ENCODE data around the gene BMPR1B. TPM values are rescaled to one million over a fixed set of nuclear protein-coding genes. Genes with fewer than 3 reads are reported as not detected.
"Not testable (repeated sequence)": the region's sequence is repeated elsewhere in the genome, so short reads cannot be mapped to it uniquely, and the experiment has no call there.

Gene BMPR1B
- total and polyA plus RNA-seq, 7 donors, result 0.07 to 2.2 (median 1.8) TPM; not detected in 2

- no peak for TF ChIP-seq POLR2A (IDR thresholded peaks at IDR 0.05)
- peak in 3 of 4 experiments; percentile 51 to 62 (median 53) for TF ChIP-seq CTCF (IDR thresholded peaks at IDR 0.05)
- intact Hi-C loops (cut with DNase I), result loop anchor here (5.0 kb wide), 1 partner anchor 381 kb away; the partner anchor contains the start of gene UNC5C
- Histone ChIP-seq H3K27me3 (no peaks in the 10 kb centered on the region), H3K4me3 (no peak overlapping the region), H3K9me3 (no peaks in the 10 kb centered on the region), H3K36me3 (no peaks in the 10 kb centered on the region), H3K4me1 (no peaks in the 10 kb centered on the region), H3K27ac (no peak overlapping the region)
- WGBS, 2 donors, result 4 to 18% methylated on average over 3 of the region's 3 CpGs
- DNase-seq, result no peak
These were observed 408.3 kb downstream of the BMPR1B start for GRCh38 chr4:95165926-95166524.

- no peak overlapping the region for H3K27ac ChIP-seq
- H3K9me3 ChIP-seq, result no peaks in the 10 kb centered on the region
- no peak for TF ChIP-seq CTCF (IDR thresholded peaks at IDR 0.05)
- TF ChIP-seq POLR2AphosphoS5 (IDR thresholded peaks at IDR 0.05), result no peak
- no peak for TF ChIP-seq POLR2A (IDR thresholded peaks at IDR 0.05)
- no peak for TF ChIP-seq EP300 (IDR thresholded peaks at IDR 0.05)
- no peaks in the 10 kb centered on the region for H3K4me1 ChIP-seq
- no peaks in the 10 kb centered on the region for H3K36me3 ChIP-seq
- 85 to 89% methylated on average over 7 of the region's 7 CpGs for WGBS, 2 donors
- no peak overlapping the region for H3K4me3 ChIP-seq
- DNase-seq, result no peak
- no peaks in the 10 kb centered on the region for H3K27me3 ChIP-seq
- intact Hi-C loops (cut with DNase I), result loop anchor here (5.0 kb wide), 1 partner anchor 379 kb away; the partner anchor contains the start of gene UNC5C
These were observed 410.1 kb downstream of the BMPR1B start for GRCh38 chr4:95167805-95168204.

GRCh38 chr4:95170176-95170575 lies 412.4 kb downstream of the BMPR1B start:
- no peak overlapping the region for H3K27ac ChIP-seq
- no peaks in the 10 kb centered on the region for H3K27me3 ChIP-seq
- no peak for DNase-seq
- H3K36me3 ChIP-seq, result no peaks in the 10 kb centered on the region
- 95% methylated on average over 7 of the region's 7 CpGs for WGBS, 2 donors
- no peaks in the 10 kb centered on the region for H3K9me3 ChIP-seq
- no peak overlapping the region for H3K4me3 ChIP-seq
- intact Hi-C loops (cut with DNase I), result no loop called here
- no peaks in the 10 kb centered on the region for H3K4me1 ChIP-seq
- TF ChIP-seq POLR2A (IDR thresholded peaks at IDR 0.05) (no peak), EP300 (IDR thresholded peaks at IDR 0.05) (no peak)

- DNase-seq; H3K4me1 ChIP-seq; H3K27me3 ChIP-seq; intact Hi-C loops (cut with DNase I); H3K9me3 ChIP-seq; H3K27ac ChIP-seq; H3K36me3 ChIP-seq; H3K4me3 ChIP-seq: not testable (repeated sequence)
- WGBS, 2 donors, result 94 to 96% methylated on average over 1 of the region's 3 CpGs
These were observed 413.6 kb downstream of the BMPR1B start for GRCh38 chr4:95171377-95171776.

GRCh38 chr4:95178938-95179337 lies 421.2 kb downstream of the BMPR1B start:
- H3K27ac ChIP-seq, result no peak overlapping the region
- no peak for DNase-seq
- H3K4me1 ChIP-seq, result no peaks in the 10 kb centered on the region
- no peak overlapping the region for H3K4me3 ChIP-seq
- intact Hi-C loops (cut with DNase I), result no loop called here
- H3K36me3 ChIP-seq, result no peaks in the 10 kb centered on the region
- H3K9me3 ChIP-seq, result no peaks in the 10 kb centered on the region
- H3K27me3 ChIP-seq, result no peaks in the 10 kb centered on the region
- 86 to 89% methylated on average over 2 of the region's 2 CpGs for WGBS, 2 donors
- TF ChIP-seq EP300 (IDR thresholded peaks at IDR 0.05) (no peak), CTCF (IDR thresholded peaks at IDR 0.05) (no peak), POLR2A (IDR thresholded peaks at IDR 0.05) (no peak), POLR2AphosphoS5 (IDR thresholded peaks at IDR 0.05) (no peak)
